ENCODE results near the gene ZNF346. TPM values are rescaled to one million over a fixed set of nuclear protein-coding genes. Genes with fewer than 3 reads are reported as not detected.

The ZNF346 gene
- total RNA-seq, 4 donors from 2014 or later: 5.2 to 8.0 (median 6.8) TPM

DNA sequence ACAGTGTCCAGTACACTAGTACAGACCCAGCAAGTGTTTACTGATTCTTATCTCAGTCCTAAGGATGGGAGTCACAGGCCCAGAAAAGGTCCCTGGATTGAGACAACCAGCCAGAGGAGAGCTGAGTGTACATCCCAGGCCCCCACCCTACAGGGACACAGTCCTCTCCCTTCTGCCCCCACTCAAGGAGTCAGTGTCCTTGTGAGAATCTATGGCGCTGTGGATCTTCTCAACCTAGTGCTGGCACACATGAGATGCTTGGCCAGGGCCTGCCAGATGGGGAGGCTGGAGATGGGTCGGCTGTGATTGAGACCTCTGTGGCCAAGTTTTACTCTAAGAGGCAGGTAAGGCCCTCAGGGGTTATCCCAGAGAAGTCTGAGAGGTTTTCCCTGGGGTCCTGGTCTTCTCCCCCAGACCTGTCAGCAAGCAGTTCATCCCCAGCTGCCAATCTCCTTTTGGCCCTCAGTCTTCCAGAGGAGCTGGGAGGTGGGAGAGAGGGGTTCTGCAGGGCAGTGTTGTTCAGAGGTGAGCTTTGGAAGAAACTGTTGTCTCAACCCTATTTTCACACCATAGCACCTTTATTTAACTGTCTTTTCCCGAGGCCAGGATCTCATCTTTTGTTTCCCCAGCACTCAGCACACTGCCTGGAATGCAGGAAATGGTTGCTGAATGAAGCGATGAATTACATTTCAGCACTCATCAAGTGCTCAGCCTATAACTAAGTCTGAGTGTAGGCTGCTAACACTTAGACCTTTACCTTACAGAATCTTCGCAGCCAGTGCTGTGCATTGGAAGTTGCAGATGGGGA, 107.9 kb downstream of the ZNF346 start:
- DNase-seq: no peak
- TF ChIP-seq, protein P1, sequence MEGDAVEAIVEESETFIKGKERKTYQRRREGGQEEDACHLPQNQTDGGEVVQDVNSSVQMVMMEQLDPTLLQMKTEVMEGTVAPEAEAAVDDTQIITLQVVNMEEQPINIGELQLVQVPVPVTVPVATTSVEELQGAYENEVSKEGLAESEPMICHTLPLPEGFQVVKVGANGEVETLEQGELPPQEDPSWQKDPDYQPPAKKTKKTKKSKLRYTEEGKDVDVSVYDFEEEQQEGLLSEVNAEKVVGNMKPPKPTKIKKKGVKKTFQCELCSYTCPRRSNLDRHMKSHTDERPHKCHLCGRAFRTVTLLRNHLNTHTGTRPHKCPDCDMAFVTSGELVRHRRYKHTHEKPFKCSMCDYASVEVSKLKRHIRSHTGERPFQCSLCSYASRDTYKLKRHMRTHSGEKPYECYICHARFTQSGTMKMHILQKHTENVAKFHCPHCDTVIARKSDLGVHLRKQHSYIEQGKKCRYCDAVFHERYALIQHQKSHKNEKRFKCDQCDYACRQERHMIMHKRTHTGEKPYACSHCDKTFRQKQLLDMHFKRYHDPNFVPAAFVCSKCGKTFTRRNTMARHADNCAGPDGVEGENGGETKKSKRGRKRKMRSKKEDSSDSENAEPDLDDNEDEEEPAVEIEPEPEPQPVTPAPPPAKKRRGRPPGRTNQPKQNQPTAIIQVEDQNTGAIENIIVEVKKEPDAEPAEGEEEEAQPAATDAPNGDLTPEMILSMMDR (IDR thresholded peaks at IDR 0.05 in 4 of 5, conservative IDR thresholded peaks at IDR 0.05 in 1 of 5): no peak
- TF ChIP-seq POLR2A (IDR thresholded peaks at IDR 0.05): no peak
- no peaks in the 10 kb centered on the region for H3K27me3 ChIP-seq
- ATAC-seq: no peak
- intact Hi-C loops (cut with DNase I; ENCODE audit: low total_unique reads): loop anchor here (5.0 to 10.0 kb wide), 2 partner anchors 126 to 172 kb away; partner anchors contain the start of genes PRELID1, RAB24 and UIMC1
- H3K4me3 ChIP-seq: no peak overlapping the region
- H3K36me3 ChIP-seq: peaks cover 0 to 4% of the 10 kb centered on the region in 2 donors
- H3K4me1 ChIP-seq: peaks cover 9 to 10% of the 10 kb centered on the region in 2 donors
- in situ Hi-C loops (cut with MboI; ENCODE audit: low sequenced_read_pairs in 4 of 4): no loop called here
- H3K9me3 ChIP-seq: no peaks in the 10 kb centered on the region
- no peak overlapping the region for H3K27ac ChIP-seq

Other genes with a start within 250 kb of the ZNF346 start
- under 1 TPM in 2 of 4 donors, not detected in 2; 0.10 to 0.55 TPM for gene UNC5A, start 212.1 kb upstream of the ZNF346 start, total RNA-seq
- gene HK3, start 123.3 kb upstream of the ZNF346 start, total RNA-seq: 1 to 10 TPM in 3 of 4 donors, under 1 TPM in 1; 0.53 to 2.6 (median 2.4) TPM
- gene UIMC1, start 15.9 kb upstream of the ZNF346 start, total RNA-seq: 10 to 100 TPM; 10.4 to 24.3 (median 20.2) TPM
- 1 to 10 TPM in 3 of 4 donors, under 1 TPM in 1; 0.56 to 5.0 (median 2.5) TPM for gene FGFR4, start 64.2 kb downstream of the ZNF346 start, total RNA-seq
- gene NSD1, start 111.1 kb downstream of the ZNF346 start, total RNA-seq: 10 to 100 TPM; 25.4 to 32.7 (median 29.0) TPM

Data from gastrocnemius medialis (tissue), 4 donors.